ENCODE results near the gene STK24. TPM values are rescaled to one million over a fixed set of nuclear protein-coding genes. Genes with fewer than 3 reads are reported as not detected.

STK24 gene
- total RNA-seq, 6 donors from 2014 or later = 51.3 to 89.8 (median 78.6) TPM

DNA sequence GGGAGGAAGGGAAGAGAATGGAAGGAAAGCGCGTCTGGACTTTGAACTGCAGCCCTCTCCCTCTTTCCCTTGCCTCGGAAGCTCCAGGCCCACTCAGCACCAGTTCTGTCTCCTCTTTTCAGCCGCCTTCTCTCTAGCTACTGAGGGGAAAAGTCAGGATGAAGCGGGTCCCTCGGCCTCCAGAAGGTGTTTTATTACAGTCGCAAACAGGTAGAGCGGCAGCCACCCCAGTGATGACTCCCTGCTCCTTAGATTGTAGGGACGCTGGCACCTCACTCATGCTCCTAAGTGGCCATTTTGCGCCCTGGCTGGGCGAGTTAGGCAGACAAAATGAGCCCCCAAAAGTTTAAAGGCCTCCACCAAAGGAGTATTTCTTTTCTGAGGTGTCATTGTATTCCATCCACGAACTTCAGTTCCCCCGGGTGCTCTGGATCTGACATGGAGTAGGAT is 954 bp upstream of the STK24 start:
- peak in 1 of 4 donors; percentile 3 for TF ChIP-seq POLR2A (IDR thresholded peaks at IDR 0.05)
- no peak for TF ChIP-seq CTCF (IDR thresholded peaks at IDR 0.05)
- peak; percentile 2 to 18 for ATAC-seq (ENCODE audit: low FRiP score in 2 of 2)
- Histone ChIP-seq H3K36me3 (no peaks in the 10 kb centered on the region), H3K9me3 (no peaks in the 10 kb centered on the region), H3K4me1 (peaks cover 26 to 37% (median 29%) of the 10 kb centered on the region in 4 donors), H3K27me3 (no peaks in the 10 kb centered on the region), H3K4me3 (peak overlapping the region; percentile 49 to 94 (median 67)), H3K27ac (peak overlapping the region; percentile 96 to 99 (median 98))
- DNase-seq = no peak
- 42 to 50% methylated on average over 13 of the region's 13 CpGs for WGBS, 2 donors

DNA sequence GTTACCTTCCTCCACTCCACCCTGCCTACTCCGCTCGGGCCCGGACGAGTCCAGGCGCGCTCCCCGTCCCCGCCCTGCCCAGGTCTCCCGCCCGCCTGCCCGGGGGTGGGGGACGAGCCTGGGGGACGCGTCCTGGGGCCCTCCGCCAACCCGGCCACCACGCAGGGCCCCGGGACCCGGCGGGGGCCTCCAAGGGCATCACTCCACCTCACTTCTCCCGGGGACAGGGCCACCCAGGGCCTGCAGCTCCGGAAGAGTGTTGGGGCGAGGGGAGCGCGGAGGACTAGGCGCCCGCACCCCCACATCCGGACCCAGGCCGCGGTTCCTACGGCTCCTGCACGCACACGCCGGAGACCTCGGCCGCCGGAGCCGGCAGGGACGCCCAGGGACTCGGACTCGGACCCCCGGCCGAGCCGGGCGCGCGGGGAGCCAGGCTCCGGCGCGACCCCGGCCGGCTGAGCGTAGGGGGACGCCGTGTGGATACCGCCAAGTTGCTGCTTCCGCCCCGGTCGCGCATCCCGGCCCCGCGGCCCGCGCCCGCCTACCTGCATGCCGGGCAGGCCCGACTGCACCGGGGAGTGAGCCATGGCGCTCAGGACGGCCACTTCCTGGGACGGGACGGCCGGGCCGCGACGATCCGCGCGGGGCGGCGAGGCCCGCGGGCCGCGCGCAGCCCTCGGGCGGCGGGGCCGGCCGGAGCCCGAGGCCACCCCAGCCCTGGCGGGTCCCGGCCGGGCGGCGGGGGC is 534 bp downstream of the STK24 start:
- Histone ChIP-seq H3K4me3 (peak overlapping the region; percentile 76 to 94 (median 85)), H3K36me3 (no peaks in the 10 kb centered on the region), H3K9me3 (no peaks in the 10 kb centered on the region), H3K27me3 (no peaks in the 10 kb centered on the region), H3K4me1 (peaks cover 32 to 52% (median 38%) of the 10 kb centered on the region in 4 donors), H3K27ac (peak overlapping the region; percentile 97 to 99 (median 98))
- WGBS, 2 donors = 0% methylated on average over 35 of the region's 98 CpGs; no CpG with 5 or more reads in 1 of the 2 donors
- TF ChIP-seq POLR2AphosphoS5 (IDR thresholded peaks at IDR 0.05) (peak in 1 of 2 donors; percentile 17), POLR2A (IDR thresholded peaks at IDR 0.05) (peak in 2 of 4 donors; percentile 36 to 38), CTCF (IDR thresholded peaks at IDR 0.05) (no peak), EP300 (IDR thresholded peaks at IDR 0.05) (no peak)
- peak; percentile 67 to 80 for ATAC-seq (ENCODE audit: low FRiP score in 2 of 2)
- DNase-seq = peak; percentile 49 to 92

- Histone ChIP-seq H3K9me3 (no peaks in the 10 kb centered on the region), H3K4me1 (peaks cover 37 to 57% (median 42%) of the 10 kb centered on the region in 4 donors), H3K27ac (peak overlapping the region; percentile 97 to 99 (median 98)), H3K36me3 (no peaks in the 10 kb centered on the region), H3K27me3 (no peaks in the 10 kb centered on the region), H3K4me3 (peak overlapping the region; percentile 76 to 94 (median 85))
- WGBS, 2 donors = 0% methylated on average over 12 to 15 of the region's 15 CpGs
- TF ChIP-seq EP300 (IDR thresholded peaks at IDR 0.05) (no peak), POLR2A (IDR thresholded peaks at IDR 0.05) (peak in 1 of 4 donors; percentile 3), CTCF (IDR thresholded peaks at IDR 0.05) (no peak), POLR2AphosphoS5 (IDR thresholded peaks at IDR 0.05) (no peak)
- ATAC-seq (ENCODE audit: low FRiP score in 2 of 2) (no peak), DNase-seq (no peak)
Measured at GRCh38 chr13:98575904-98576199, 1.1 kb downstream of the STK24 start.

DNA sequence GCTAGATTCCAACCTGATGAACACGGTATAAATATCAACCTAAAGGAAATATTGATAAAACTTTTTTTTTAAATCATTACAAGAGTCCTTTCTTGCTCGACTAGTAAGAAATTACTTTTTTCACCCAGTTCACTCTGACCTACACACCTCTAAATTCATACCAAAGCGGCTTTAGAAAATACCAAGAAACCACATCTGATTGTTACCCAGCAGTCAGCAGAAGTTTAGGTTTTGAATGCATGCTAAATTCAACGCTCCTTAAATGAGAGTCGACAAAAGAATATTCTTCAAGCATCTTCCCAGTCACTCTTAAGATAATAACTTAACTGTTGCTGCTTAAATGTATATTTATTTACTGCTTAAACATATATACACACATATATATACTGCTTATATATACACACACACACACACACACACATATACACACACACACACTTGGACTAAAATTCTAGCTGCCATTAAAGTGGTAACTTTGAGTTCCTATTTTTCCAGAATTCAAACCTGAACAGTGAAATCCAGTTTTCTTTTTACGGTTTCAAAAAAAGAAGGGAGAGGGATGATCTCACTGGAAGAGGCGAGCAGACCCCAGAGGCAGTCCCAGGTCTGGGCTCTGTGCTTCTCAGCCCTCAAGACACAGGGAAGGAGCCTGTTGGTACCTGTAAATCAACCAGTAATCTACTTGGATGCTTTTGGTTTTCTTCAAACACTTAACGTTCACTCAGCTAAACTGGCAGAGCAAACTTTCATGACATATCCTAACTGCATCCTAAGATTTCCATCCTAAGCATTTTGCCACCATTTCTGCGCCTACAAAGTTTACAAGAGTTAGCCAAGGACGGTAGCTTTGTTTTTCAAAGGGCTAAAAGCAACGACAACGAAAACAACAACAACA is 1.7 kb downstream of the STK24 start:
- Histone ChIP-seq H3K4me3 (peak overlapping the region; percentile 76 to 94 (median 85)), H3K9me3 (no peaks in the 10 kb centered on the region), H3K27me3 (no peaks in the 10 kb centered on the region), H3K36me3 (no peaks in the 10 kb centered on the region), H3K27ac (peak overlapping the region; percentile 97 to 99 (median 98)), H3K4me1 (peaks cover 42 to 63% (median 48%) of the 10 kb centered on the region in 4 donors)
- TF ChIP-seq POLR2AphosphoS5 (IDR thresholded peaks at IDR 0.05) = no peak
- no peak for TF ChIP-seq EP300 (IDR thresholded peaks at IDR 0.05)
- no peak for TF ChIP-seq POLR2A (IDR thresholded peaks at IDR 0.05)
- no peak for TF ChIP-seq CTCF (IDR thresholded peaks at IDR 0.05)
- ATAC-seq (ENCODE audit: low FRiP score in 2 of 2) = no peak
- 30% methylated on average over 12 of the region's 12 CpGs for WGBS, 2 donors
- no peak for DNase-seq

Data from upper lobe of left lung (tissue), 6 donors.